Stimulated activated CD8-positive, alpha-beta memory T cell treated with anti-CD3 and anti-CD28 coated beads, Interleukin-4, amount 100 ng/mL, for 1 hour (primary cell): Measurements from ENCODE around the gene RANBP2.
A peak's percentile ranks its signal among the peaks of the same experiment; 100 is the strongest.
"Not testable (repeated sequence)": the region's sequence is repeated elsewhere in the genome, so short reads cannot be mapped to it uniquely, and the experiment has no call there.

Experiments used
- DNase-seq, 2 donors: peaks; one replicate each; pipeline ENCODE4 v3.0.0-alpha.2; 2020; ENCODE audit warnings: low read depth in 2 of 2, low spot score in 1 of 2

Gene RANBP2

GRCh38 chr2:108719149-108720044 lies at the start of gene RANBP2:
RANBP2 (plus strand) TSS chr2:108719482; CDS start chr2:108719607, 125 bp downstream.
- DNase-seq = peak; percentile 82 to 84

GRCh38 chr2:108670282-108670681 lies 49.0 kb upstream of the RANBP2 start:
- DNase-seq = not testable (repeated sequence)

GRCh38 chr2:108672200-108672805 lies 47.0 kb upstream of the RANBP2 start:
- not testable (repeated sequence) for DNase-seq

DNA sequence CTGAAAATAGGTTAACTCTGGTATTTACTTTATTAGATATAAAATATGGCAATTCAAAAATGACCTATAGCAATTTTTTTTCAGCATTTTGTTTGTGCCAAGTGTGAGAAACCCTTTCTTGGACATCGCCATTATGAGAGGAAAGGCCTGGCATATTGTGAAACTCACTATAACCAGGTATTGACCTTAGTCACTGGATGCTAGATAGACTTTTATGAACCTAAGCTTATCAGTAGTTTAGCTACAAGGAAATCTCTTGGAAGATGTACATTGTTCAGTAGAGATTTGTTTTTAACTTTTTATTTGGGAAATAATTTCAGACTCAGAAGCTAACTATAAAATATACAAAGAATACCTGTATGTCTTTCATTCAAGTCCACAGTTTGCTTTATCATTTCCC lies 42.8 kb upstream of the RANBP2 start:
- not testable (repeated sequence) for DNase-seq

GRCh38 chr2:108677239-108677744 lies 42.0 kb upstream of the RANBP2 start:
- DNase-seq = not testable (repeated sequence)

DNA sequence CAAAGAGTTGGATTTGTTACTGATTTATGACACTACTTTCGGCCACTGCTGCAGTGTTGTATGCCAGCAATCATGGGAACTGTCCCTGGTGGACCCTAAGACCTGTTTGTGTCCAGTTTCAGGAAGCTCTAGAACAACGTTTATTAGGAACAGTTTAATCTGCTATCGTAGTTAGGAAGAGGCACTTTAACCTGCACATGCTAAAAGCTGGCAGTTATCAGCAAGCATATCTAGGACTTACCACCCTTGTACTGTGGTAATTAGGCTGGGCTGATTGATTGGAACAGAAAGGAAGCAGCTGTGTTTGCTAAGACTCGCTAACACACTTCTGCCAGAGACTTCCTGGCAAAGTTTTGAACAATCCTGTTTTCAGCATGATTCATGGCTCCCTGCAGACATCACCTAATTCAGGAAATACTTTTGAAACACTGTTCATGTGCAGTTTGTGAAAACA lies 41.1 kb upstream of the RANBP2 start:
- not testable (repeated sequence) for DNase-seq

GRCh38 chr2:108680805-108681204 lies 38.5 kb upstream of the RANBP2 start:
- not testable (repeated sequence) for DNase-seq

GRCh38 chr2:108688818-108689756 lies 30.2 kb upstream of the RANBP2 start:
- DNase-seq = not testable (repeated sequence)

GRCh38 chr2:108690001-108690400 lies 29.3 kb upstream of the RANBP2 start:
- DNase-seq = not testable (repeated sequence)

DNA sequence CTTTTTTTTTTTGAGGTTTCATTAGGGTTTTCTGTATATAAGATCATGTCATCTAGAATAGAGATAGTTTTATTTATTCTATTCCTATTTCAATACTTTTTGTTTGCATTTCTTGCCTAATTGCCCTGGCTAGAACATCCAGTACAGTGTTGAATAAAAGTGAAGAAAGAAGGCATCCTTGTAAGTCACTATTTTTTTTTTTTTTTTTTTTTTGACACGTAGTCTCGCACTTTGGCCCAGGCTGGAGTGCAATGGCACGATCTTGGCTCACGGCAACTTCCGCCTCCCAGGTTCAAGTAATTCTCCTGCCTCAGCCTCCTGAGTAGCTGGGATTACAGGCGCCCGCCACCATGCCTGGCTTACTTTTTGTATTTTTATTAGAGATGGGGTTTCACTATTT lies 27.8 kb upstream of the RANBP2 start:
- no peak for DNase-seq

DNA sequence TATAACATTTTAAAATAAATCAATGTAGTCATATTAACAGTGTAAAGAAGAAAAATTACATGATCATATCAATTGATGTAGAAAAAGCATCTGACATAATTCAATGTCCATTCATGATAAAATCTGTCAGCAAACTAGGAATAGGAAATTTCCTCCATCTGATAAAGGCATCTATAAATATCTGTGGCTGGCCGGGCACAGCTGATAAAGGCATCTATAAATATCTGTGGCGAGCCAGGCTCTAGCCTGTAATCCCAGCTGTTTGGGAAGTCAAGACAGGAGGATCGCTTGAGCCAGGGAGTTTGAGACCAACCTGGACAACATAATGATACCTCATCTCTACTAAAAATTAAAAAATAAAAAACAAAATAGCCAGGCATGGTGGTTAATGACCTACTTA lies 18.1 kb upstream of the RANBP2 start:
- no peak for DNase-seq

- DNase-seq = no peak
These were observed 17.5 kb upstream of the RANBP2 start for GRCh38 chr2:108701806-108702205.

GRCh38 chr2:108704871-108705270 lies 14.4 kb upstream of the RANBP2 start:
- DNase-seq = no peak

DNA sequence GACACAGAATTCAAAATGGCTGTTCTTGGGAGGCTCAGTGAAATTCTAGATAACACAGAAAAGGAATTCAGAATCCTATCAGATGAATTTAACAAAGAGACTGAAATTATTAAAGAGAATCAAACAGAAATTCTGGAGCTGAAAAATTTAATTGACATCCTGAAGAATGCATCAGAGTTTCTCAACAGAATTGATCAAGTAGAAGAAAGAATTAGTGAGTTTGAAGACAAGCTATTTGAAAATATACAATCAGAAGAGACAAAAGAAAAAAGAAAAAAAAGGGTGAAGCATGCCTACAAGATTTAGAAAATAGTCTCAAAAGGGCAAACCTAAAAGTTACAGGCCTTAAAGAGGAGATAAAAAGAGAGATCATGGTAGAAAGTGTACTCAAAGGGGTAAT lies 12.0 kb upstream of the RANBP2 start:
- DNase-seq = no peak

GRCh38 chr2:108716971-108717370 lies 2.3 kb upstream of the RANBP2 start:
- DNase-seq = not testable (repeated sequence)

DNA sequence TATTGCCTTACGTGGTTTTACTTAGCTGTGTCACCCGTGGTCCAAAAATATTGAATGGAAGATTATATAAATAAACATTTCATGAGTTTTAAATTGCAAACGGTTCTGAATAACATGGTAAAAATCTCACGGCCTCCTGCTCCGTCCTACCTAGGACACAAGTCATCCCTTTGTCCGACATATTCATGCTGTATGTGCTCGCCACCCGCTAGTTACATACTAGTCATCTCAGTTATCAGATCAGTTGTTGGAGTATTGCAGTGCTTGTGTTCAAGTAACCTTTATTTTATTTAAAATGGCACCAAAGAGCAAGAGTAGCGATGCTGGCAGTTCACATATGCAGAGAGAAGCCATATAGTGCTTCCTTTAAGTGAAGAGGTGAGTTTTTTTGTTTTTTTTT lies 6.8 kb downstream of the RANBP2 start:
- not testable (repeated sequence) for DNase-seq

- not testable (repeated sequence) for DNase-seq
These were observed 15.4 kb downstream of the RANBP2 start for GRCh38 chr2:108734656-108735055.

DNA sequence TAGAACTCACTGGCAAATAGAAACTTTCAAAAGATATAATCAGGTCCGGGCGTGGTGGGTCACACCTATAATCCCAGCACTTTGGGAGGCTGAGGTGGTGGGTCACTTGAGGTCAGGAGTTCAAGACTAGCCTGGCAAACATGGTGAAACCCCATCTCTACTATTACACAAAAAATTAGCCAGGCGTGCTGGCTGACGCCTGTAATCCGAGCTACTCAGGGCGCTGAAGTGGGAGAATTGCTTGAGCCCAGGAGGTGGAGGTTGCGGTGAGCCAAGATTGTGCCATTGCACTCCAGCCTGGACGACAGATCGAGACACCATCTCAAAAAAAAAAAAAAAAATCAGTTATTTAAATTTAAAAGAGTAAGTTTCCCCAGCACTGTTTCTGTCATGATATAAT lies 38.7 kb downstream of the RANBP2 start:
- DNase-seq = not testable (repeated sequence)

DNA sequence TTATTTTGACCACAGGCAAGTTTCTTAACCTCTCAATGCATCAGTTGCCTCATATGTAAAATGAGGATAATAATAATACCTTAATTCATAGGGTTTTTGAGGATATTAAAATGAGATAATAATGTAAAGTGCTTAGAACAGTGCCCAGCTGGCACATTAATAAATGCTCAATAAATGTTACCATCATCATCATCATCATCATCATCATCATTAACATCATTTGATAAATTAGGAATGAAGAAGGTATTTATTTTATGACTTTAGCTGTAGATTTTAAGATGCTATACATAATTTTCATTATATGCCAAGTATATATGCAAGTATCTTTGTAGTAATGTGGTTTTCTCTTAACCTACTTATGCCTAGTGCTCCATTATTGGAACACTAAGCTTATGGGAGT lies 43.3 kb downstream of the RANBP2 start:
- not testable (repeated sequence) for DNase-seq

GRCh38 chr2:108766671-108767070 lies 47.4 kb downstream of the RANBP2 start:
- DNase-seq = not testable (repeated sequence)

GRCh38 chr2:108767859-108768258 lies 48.6 kb downstream of the RANBP2 start:
- DNase-seq = not testable (repeated sequence)
